ENCODE data around the gene AGAP9. TPM values are rescaled to one million over a fixed set of nuclear protein-coding genes. Genes with fewer than 3 reads are reported as not detected.

The AGAP9 gene
- total and polyA plus RNA-seq, 9 of the 15 experiments (the other 6 are each of a cell fraction or from before 2014, with no cell fraction given): 0.37 to 11.7 (median 5.8) TPM

- peak; percentile 69; the same call in 1 of the 2 replicates for TF ChIP-seq PHF8 (IDR thresholded peaks at IDR 0.05; ENCODE audit: borderline replicate concordance, low read length)
- TF ChIP-seq TAF7 (tag; IDR thresholded peaks at IDR 0.05): peak; percentile 65
- peak; percentile 92 to 97 (median 97) for TF ChIP-seq ZBTB11 (CRISPR knock-in tag; IDR thresholded peaks at IDR 0.05)
- TF ChIP-seq TAL1 (IDR thresholded peaks at IDR 0.05): 0 out of 2 replicates have a peak, but pooled peaks have one; percentile 9
- peak; percentile 83 for TF ChIP-seq MTA1 (IDR thresholded peaks at IDR 0.05; ENCODE audit: borderline replicate concordance)
- TF ChIP-seq NCOA1 (IDR thresholded peaks at IDR 0.05; ENCODE audit: low read depth): peak; percentile 94
- peak; percentile 76 for TF ChIP-seq E2F8 (IDR thresholded peaks at IDR 0.05; ENCODE audit: low read depth, partially characterized antibody)
- peak; percentile 94 for TF ChIP-seq PHF20 (IDR thresholded peaks at IDR 0.05; ENCODE audit: partially characterized antibody)
- TF ChIP-seq HINFP (tag; conservative IDR thresholded peaks at IDR 0.05; ENCODE audit: low read depth): peak; percentile 99
- peak; percentile 84 for TF ChIP-seq RBFOX2 (IDR thresholded peaks at IDR 0.05; ENCODE audit: low read depth, low read length)
- peak in 1 of 2 experiments; percentile 55; a peak in 2 of 4 replicates for TF ChIP-seq MAZ (CRISPR knock-in tag; conservative IDR thresholded peaks at IDR 0.05 in 1 of 2, IDR thresholded peaks at IDR 0.05 in 1 of 2)
- peak; percentile 81 for TF ChIP-seq ESRRA (IDR thresholded peaks at IDR 0.05; ENCODE audit: borderline replicate concordance, low read depth)
Observed at GRCh38 chr10:47553214-47553859, 29.9 kb upstream of the AGAP9 start (continued).

All from K562 (cell line).